Measurements from ENCODE around the gene KIAA1328.

GRCh38 chr18:37242826-37243560 lies 414.1 kb downstream of the KIAA1328 start:
- TF ChIP-seq POLR2A (IDR thresholded peaks at IDR 0.05) (no peak), CTCF (IDR thresholded peaks at IDR 0.05) (no peak)
